Central memory CD4-positive, alpha-beta T cell (primary cell): ENCODE results near the gene CACNA1I.
"Not testable (repeated sequence)": the region's sequence is repeated elsewhere in the genome, so short reads cannot be mapped to it uniquely, and the experiment has no call there.

ENCODE experiments used
- DNase-seq: peaks from one replicate; pipeline ENCODE4 v3.0.0; 2022
- total RNA-seq, 3 experiments: gene quantifications; one replicate each; lab custom pipeline; 2026; lab: John Stamatoyannopoulos, UW

Gene CACNA1I
- total RNA-seq, result 0.35 to 273 (median 120) reads per million in 3 experiments

GRCh38 chr22:39570665-39571064, at the start of gene CACNA1I:
CACNA1I (plus strand) TSS chr22:39570753; CDS start chr22:39570753, 0 bp downstream.
- no peak for DNase-seq

GRCh38 chr22:39521106-39521885, 49.3 kb upstream of the CACNA1I start:
- DNase-seq, result not testable (repeated sequence)

GRCh38 chr22:39522091-39522490, 48.5 kb upstream of the CACNA1I start:
- DNase-seq, result not testable (repeated sequence)

- DNase-seq, result no peak
Measured at GRCh38 chr22:39522567-39523300, 47.8 kb upstream of the CACNA1I start.

GRCh38 chr22:39524089-39524752, 46.3 kb upstream of the CACNA1I start:
- no peak for DNase-seq

GRCh38 chr22:39524753-39525657, 45.5 kb upstream of the CACNA1I start:
- DNase-seq, result no peak

GRCh38 chr22:39525658-39525975, 44.9 kb upstream of the CACNA1I start:
- DNase-seq, result no peak

GRCh38 chr22:39526736-39527171, 43.8 kb upstream of the CACNA1I start:
- peak; percentile 54 for DNase-seq

- no peak for DNase-seq
Measured at GRCh38 chr22:39527481-39527961, 43.0 kb upstream of the CACNA1I start.

- no peak for DNase-seq
Measured at GRCh38 chr22:39528080-39528661, 42.4 kb upstream of the CACNA1I start.

- DNase-seq, result peak; percentile 88
Measured at GRCh38 chr22:39528681-39529486, 41.7 kb upstream of the CACNA1I start.

GRCh38 chr22:39529487-39529851, 41.1 kb upstream of the CACNA1I start:
- no peak for DNase-seq

GRCh38 chr22:39530116-39530515, 40.4 kb upstream of the CACNA1I start:
- no peak for DNase-seq

- peak; percentile 50 for DNase-seq
Measured at GRCh38 chr22:39530692-39531331, 39.7 kb upstream of the CACNA1I start.

GRCh38 chr22:39532215-39533073, 38.1 kb upstream of the CACNA1I start, which contains the start of gene RPS19BP1:
RPS19BP1 (minus strand) TSS chr22:39532748; CDS start chr22:39532738, 10 bp downstream.
- peak; percentile 99 for DNase-seq

GRCh38 chr22:39534092-39534506, 36.5 kb upstream of the CACNA1I start:
- no peak for DNase-seq

- peak; percentile 62 for DNase-seq
Measured at GRCh38 chr22:39534591-39535356, 35.8 kb upstream of the CACNA1I start.

- no peak for DNase-seq
Measured at GRCh38 chr22:39535357-39535725, 35.2 kb upstream of the CACNA1I start.
